Measurements from ENCODE around the gene HEG1.

- TF ChIP-seq CTCF (IDR thresholded peaks at IDR 0.05; ENCODE audit: control extremely low read depth in 1 of 3, insufficient read depth in 1 of 3, low read depth in 1 of 3, low read length in 3 of 3): no peak
- no peak for TF ChIP-seq CEBPB (IDR thresholded peaks at IDR 0.05; ENCODE audit: low read depth, low read length)
These were observed 375 bp downstream of the HEG1 start for GRCh38 chr3:125055331-125055912.

All from H1 (cell line).